GM18507 (cell line): ENCODE results near the gene GBF1.
A peak's percentile ranks its signal among the peaks of the same experiment; 100 is the strongest.

Experiments used
- DNase-seq: peaks from one replicate; pipeline ENCODE4 v3.0.0; 2011; ENCODE audit warnings: low read depth; ENCODE audit not compliant: insufficient read length; ENCODE audit errors: extremely low spot score
- FAIRE-seq: peaks from 2 replicates; lab custom pipeline; 2011; peaks lifted over from hg19 to GRCh38; lab: Jason Lieb, UNC

Gene GBF1

DNA sequence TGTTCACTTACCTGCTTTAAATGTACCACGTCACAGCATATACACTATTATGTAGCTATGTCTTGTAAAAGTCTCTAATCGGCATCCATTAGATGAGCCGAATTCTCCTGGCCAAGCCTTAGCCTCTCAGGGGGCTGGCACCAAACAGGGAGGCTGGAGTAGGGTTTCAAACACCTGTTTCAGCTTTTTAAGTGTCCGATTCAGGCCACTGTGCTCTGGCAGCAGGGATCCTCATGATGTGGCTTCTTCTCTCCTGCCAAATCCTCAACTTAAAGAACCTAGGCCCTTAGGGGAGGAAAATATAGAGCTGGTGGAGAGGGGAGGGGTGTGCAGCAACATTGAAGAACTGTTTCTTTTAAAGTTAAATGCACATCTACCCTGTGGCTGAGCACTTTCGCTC, 81.7 kb downstream of the GBF1 start:
- FAIRE-seq (no peak), DNase-seq (no peak)

DNA sequence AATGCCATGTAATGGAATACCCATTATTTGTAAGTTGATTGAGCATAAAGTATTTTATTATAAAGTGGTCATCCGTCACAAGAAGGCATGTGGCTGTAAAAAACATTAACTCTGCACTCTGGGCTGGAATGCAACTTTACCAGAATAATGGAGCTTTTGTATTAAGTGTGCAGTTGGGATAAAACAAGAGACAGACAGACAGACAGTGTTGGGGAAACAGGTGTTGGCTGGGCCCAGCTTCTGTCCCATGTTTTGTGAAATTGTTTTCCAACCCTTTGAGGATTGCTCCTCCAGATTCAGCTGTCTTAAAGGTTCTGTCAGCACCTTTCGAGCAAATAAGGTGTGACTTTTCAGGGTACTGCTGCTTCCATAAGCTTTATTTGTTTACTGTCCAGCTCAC, 82.3 kb downstream of the GBF1 start:
- DNase-seq = no peak
- no peak for FAIRE-seq

DNA sequence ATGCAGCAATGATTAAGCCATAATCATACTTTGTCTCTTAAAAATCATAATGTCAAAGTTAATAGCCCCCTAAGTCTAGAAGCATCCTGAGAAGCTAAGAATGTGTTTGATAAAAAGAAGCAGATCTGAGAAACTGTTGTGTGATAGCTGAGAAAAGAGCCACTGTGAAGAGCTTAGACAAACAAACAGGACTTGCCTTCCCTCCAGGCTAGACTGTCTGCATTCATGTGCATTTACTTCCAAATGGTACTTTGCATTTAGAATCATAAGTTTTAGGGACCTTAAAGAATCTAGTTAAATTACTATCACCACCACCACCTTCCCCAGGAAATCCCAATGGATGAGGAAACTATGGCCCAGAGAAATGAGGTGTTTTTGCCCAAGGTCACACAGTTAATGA, 87.4 kb downstream of the GBF1 start:
- no peak for FAIRE-seq

DNA sequence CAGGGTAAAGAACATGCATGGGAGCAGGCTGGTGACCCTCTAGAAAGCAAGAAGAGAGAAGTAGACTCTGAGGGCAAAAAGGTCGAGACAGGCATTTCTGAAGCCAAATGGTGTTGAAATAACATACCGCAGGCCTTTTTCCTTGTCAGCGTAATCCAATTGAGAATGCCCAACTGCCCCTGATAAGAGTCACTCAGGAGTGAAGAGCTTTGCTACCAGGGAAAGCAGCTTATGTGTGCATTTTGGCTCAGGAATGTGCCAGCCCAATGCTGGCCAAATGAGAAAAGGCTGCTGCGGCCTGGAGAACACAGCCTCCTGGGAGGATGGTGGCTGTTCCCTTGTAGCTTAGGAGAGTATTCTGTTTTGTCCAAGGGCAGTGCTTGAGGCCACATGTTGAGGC, 88.8 kb downstream of the GBF1 start:
- FAIRE-seq (no peak), DNase-seq (no peak)

More for the DNA sequence above, 87.4 kb downstream of the GBF1 start:
- no peak for DNase-seq

DNA sequence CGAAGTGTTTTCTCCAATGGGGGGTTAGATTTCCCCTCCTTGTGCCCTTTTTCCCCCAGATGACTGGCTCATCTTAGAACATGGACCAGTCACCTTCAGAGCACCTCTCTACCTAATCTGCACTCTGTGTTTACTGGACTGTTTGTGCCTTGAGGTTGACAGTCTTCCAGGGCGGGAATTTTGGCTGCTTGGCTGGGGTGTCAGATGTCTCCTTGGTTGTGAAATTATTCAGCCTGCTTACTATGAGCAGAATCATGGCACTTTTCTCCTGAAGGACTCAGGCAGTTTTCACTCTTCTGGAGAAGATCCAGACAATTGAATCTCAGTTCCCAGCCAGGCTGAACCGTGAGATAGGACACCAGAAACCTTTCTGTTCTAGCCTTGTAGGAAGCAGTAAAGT, 89.9 kb downstream of the GBF1 start:
- no peak for FAIRE-seq

DNA sequence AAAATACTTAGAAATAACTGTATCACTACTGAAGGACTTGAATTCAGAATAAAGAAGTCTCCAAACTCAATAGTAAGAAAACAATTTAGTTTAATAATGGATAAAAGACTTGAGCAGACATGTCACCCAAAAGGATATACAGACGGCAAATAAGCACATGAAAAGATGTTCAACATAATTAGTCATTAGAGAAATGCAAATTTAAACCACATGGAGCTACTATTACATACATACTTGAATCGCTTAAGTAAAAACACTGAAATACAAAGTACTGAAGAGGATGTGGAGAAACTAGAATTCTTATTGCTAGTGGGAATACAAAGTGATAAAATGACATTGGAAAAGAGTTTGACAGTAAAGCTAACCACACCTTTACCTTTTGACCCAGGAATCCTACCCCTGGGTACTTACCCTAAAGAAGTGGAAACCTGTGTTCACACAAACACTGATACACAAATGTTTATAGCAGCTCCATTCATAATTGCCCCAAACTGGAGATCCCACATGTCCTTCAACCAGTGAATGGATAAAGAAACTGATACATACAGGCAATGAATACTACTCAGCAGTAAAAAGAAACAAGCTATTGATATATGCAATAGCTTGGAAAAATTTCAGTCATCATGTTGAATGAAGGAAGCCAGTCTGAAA, 95.8 kb downstream of the GBF1 start:
- DNase-seq (no peak), FAIRE-seq (no peak)

More for the DNA sequence above, 89.9 kb downstream of the GBF1 start:
- no peak for DNase-seq

DNA sequence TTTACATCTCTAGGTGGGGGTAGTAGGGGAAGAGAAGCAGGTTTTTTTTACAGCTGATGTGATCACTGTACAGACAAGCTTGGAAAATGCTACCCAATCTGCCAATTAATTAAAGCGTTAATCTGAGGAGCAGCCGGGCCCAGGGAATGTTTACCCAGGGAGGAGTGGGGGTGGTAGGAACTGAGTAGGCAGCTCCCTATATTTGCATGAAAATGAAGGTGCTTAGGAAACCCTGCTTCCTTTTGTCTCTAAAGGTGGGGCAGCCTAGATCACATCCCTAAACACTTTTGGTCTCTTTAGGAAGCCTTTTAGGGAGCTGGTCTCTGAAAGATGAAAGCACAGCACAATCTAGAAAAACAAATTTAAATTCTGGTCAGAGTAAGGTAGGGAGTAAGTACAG, 97.1 kb downstream of the GBF1 start:
- no peak for DNase-seq
- FAIRE-seq = no peak

DNA sequence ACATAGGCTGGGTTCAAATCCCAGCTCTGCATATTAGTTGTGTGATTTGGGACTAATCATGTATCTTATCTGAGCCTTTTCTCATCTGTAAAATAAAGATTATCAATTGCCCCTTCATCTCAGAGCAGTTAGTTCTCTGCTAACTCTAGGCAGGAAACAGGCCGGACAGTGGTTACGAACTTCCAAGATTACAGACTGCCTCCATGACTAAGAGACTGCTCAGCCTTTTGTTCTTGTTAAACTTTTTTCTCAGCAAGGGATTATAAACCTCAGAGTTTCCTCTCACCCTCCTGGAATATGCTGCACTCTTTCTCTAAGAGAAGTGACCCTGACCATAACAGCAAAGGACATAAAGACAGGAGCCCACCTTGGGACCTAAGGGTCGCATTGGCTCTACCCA, 97.6 kb downstream of the GBF1 start:
- no peak for FAIRE-seq
- no peak for DNase-seq

DNA sequence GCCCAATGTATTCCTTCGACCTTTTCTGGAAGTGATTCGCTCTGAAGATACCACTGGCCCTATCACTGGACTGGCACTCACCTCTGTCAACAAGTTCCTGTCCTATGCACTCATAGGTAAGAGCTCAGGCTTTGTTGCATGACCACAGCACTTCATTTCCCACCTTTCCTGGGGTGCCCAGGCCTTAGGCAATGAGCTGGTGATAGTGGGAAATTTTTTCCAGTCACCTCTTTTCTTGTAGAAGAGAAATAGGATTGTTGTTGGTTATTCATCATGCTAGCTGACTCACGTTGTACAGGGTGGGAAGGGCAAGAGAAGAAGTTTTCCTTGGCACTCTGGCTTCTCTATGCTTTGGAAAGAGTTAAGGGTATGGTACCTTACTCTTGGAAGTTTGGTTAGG, 98.7 kb downstream of the GBF1 start:
- DNase-seq (no peak), FAIRE-seq (no peak)

DNA sequence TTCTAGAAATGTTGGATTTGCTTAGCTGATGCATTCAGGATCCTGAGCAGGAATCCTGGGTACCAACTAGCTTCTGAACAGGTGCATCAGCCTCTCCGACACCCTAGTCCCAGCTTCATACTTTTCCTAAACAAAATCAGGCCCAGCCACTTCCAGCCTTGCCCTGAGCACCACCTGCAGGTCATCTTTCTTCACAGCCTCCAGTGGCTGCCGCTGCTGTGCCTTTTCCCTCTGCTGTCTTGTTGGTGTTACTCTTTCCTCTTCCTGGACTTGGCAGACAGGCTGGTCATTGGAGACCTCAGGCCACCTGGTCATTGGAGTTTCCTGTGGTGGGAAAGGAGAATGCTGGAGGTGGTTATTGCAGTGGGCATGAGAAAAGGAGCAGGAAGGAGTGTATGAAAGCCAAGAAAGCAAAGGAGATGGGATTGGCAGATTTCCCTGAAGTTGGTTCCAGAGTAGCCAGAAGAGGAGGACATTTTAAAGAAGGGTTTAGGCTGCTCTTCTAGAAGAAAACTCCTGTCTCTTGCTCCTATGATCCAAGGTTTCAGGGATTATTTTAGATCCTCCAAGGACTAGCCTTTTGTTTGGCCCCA, 102.0 kb downstream of the GBF1 start:
- DNase-seq (no peak), FAIRE-seq (no peak)

DNA sequence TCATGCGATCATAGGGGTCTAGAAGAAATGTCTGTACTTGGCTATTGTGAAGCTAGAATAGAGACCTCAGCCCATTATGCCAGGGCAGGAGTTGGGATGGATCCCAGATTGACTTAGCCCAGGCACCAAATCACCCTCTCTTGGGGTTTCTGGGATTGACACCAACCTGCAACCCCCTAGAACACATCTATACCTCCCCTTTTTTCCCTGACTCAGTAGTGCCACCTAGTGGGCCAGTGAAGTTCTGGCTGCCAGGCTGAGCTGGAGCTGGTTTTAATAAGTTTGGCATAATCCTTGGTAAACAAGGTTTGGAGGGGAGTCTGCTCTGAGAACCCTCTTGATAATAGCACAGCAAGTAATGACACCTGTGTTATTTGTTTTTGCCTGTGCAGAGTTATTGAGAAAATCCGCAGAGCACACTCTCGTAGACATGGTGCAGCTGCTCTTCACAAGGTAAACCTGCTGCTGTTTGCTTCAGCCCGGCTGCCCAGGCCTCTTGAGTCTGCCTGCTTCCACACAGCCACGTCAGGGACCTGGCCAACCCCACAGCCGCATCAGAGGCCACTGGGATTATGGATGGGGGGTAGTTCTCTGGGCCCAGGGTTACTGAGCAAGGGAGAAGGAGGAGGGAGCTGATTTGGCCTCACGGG, 106.9 kb downstream of the GBF1 start:
- FAIRE-seq (peak; percentile 71), DNase-seq (peak; percentile 44)

DNA sequence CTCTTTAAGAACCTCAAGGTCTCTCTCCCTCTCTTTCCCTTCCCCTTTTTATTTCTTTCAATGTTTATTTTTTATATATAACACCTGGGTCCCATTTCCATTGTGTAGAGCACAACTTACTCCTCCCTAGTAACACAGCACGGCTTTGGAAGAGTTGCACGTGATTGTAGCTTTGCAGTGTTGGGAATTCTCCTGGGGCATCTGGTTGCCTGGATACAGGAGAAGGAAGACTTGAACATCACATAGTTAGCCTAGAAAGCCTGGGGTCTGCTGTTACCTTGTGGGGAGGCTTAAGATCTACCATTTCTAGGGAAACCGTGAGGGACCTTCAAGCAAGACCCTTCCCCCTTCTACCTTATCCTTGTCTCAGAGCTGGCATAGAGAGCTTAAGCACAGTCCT, 109.1 kb downstream of the GBF1 start:
- FAIRE-seq (no peak), DNase-seq (no peak)

DNA sequence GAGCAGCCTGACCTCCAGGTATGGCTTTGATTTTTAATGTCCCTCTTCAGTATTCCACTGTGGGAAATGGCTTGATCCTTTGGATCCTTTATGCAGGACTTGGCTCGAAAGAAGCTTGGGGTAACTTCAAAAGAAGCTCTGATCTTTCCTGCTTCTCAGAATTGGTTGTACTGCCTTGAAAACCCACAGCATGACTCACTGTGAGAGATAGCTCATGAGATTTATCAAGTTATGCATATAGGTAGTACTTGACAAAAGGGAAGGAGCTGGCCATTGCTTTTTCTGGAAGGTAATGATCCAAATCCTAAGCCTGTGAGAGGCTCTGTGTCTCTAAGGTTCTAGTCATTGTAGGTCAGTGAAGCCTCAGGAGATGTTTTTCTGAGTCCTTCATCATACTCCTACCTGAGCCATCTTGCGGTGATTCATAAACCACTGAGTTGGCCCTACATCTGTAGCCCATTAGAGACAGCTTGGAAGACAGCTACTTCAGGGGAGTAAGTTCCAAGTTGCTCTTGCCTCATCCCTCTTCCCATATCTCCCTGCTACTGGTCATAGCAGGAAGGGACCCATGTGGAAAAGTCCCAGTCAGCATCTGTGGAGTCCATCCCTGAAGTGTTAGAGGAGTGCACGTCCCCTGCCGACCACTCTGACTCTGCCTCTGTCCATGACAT, 113.5 kb downstream of the GBF1 start:
- FAIRE-seq (no peak), DNase-seq (no peak)

DNA sequence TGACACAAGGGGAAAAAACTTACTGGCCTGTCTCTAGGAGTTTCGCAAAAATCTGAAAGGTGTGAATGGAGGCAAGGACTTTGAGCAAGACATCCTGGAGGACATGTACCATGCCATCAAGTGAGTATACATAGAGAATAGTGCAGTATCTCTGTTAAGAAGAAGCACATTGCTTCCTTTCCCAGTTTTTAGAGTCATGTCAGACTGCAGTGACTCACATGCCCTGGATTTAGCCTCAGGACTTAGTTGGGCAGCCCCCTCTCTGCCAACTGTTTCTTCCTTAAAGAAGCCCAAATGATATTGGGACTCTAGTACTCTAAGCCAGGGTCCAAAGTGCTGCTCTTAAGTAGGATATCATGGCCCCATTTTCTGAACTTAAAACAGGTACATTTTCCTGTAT, 122.1 kb downstream of the GBF1 start:
- DNase-seq (no peak), FAIRE-seq (no peak)

DNA sequence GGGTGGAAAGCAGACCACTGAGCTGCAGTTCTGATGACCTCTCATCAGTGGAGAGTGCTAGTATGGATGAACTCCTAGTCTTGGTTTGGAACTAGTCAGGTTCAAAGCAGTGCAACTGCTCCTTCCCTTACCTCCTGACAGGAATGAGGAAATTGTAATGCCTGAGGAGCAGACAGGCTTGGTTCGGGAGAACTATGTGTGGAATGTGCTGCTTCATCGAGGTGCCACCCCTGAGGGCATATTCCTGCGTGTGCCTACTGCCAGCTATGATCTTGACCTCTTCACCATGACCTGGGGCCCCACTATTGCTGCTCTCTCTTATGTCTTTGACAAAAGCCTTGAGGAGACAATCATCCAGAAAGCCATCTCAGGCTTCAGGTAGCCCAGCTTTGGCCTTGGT, 122.7 kb downstream of the GBF1 start:
- FAIRE-seq (no peak), DNase-seq (no peak)

DNA sequence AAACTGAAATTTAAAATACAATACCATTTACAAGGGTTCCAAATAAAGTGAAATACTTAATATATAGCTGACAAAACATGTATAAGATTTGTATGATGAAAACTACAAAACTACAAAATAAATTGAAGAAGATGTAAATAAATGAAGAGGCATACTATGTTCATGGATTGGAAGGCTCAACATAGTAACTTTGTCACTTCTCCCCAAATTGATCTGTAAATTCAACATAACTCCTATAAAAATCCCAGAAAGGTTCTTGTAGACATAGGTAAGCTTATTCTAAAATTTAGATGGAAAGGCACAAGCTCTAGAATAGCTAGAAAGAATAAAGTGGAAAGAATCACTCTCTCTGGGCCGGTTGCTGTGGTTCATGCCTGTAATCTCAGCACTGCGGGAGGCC, 126.0 kb downstream of the GBF1 start:
- FAIRE-seq = no peak
- no peak for DNase-seq

DNA sequence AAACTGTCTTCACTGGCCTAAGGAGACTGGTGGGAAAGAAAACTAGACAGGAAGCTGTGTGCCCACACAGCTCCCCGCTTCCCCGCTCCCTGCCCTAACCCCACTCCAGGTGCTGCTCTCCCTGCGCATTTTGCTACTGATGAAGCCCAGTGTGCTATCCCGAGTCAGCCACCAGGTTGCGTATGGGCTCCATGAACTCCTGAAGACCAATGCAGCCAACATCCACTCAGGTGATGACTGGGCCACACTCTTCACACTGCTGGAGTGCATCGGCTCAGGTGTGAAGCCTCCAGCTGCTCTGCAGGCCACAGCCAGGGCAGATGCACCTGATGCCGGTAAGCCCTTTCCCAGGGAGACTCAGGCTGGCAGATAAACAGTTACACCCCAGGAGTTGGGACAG, 129.9 kb downstream of the GBF1 start:
- no peak for DNase-seq
- FAIRE-seq = no peak

DNA sequence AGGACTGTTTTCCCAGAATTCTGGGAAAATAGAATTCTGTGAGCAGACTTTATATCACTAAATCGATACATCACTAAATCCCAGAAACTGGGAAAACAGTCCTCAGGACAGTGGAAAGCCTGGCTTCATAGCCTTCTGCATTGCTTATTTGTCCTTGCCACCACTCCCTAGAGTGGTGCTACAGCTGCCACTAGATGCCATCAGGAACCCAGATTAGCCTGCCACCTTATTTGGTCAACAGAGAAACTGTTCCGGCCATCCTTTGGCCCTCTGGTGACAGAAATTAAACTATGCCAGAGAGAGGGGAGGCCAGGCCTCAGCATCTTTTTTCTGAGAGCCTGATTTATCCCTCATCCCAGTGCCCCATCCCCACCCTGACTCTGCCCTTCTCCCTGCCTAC, 130.5 kb downstream of the GBF1 start:
- FAIRE-seq (no peak), DNase-seq (no peak)

DNA sequence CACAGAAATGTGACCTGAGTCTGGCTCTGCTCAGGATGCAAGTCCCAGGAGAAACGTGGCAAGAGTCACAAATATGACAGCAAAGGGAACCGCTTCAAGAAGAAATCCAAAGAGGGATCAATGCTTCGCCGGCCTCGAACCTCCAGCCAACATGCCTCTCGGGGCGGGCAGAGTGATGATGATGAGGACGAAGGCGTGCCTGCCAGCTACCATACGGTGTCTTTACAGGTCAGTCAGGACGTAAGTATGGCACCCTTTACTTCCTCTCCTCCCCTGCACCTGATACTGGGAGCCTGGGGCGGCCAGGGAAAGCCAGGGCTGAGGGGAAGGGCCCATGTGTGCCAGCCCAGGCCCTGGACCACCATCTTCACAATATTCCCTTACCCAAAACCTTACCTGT, 131.6 kb downstream of the GBF1 start:
- FAIRE-seq = no peak
- DNase-seq = no peak

DNA sequence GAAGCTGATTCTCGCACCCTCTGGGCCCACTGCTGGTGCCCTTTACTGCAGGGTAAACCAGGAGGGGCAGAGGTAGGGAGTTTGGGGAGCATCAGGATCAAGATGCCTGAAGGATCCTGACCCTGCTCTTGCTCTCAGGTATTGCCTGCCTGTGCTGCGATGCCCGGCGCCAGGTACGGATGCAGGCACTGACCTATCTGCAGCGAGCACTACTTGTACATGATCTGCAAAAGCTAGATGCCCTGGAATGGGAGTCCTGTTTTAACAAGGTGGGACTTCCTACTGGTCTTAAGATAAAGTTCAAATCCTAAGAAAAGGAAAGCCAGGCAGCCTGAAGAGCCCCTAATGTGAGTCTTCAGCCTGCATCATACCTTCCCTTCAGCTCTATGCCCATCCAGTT, 134.1 kb downstream of the GBF1 start:
- DNase-seq (no peak), FAIRE-seq (no peak)

DNA sequence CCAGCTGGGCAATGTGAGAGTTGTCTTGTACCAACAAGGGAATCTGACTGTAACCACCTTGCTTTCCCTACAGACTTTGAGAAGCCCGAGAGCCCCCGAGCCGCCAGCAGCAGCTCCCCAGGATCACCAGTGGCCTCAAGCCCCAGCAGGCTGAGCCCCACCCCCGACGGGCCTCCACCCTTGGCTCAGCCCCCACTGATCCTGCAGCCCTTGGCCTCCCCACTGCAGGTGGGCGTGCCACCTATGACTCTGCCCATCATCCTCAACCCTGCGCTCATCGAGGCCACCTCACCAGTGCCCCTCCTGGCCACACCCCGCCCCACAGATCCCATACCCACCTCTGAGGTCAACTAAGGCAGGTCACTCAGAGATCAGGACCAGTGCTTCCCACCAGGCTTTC, 136.7 kb downstream of the GBF1 start:
- DNase-seq (no peak), FAIRE-seq (no peak)
